ENCODE measurements around the gene TOR4A.
A peak's percentile ranks its signal among the peaks of the same experiment; 100 is the strongest.

Gene TOR4A

GRCh38 chr9:137305060-137305797 is 27.7 kb downstream of the TOR4A start:
- no peak for TF ChIP-seq CTCF (conservative IDR thresholded peaks at IDR 0.05)

GRCh38 chr9:137305798-137306065 is 28.2 kb downstream of the TOR4A start:
- H3K27ac ChIP-seq, result no peak overlapping the region
- TF ChIP-seq CTCF (conservative IDR thresholded peaks at IDR 0.05), result no peak

More at GRCh38 chr9:137305060-137305797, 27.7 kb downstream of the TOR4A start:
- no peak overlapping the region for H3K27ac ChIP-seq

- no peak for TF ChIP-seq CTCF (conservative IDR thresholded peaks at IDR 0.05)
- no peak overlapping the region for H3K27ac ChIP-seq
Measured at GRCh38 chr9:137306066-137306849, 28.7 kb downstream of the TOR4A start.

- TF ChIP-seq CTCF (conservative IDR thresholded peaks at IDR 0.05), result no peak
- H3K27ac ChIP-seq, result peak overlapping the region; percentile 31; the same call in 1 of the 2 replicates
Measured at GRCh38 chr9:137306850-137307254, 29.3 kb downstream of the TOR4A start.

GRCh38 chr9:137307255-137308056 is 29.9 kb downstream of the TOR4A start:
- peak overlapping the region; percentile 31; the same call in 1 of the 2 replicates for H3K27ac ChIP-seq
- no peak for TF ChIP-seq CTCF (conservative IDR thresholded peaks at IDR 0.05)

- no peak for TF ChIP-seq CTCF (conservative IDR thresholded peaks at IDR 0.05)
- H3K27ac ChIP-seq, result no peak overlapping the region
Measured at GRCh38 chr9:137308057-137308619, 30.6 kb downstream of the TOR4A start.
